ENCODE results near the gene OPCML.

GRCh38 chr11:133149698-133150097 is 382.6 kb downstream of the OPCML start:
- TF ChIP-seq CTCF (conservative IDR thresholded peaks at IDR 0.05 in 1 of 2, IDR thresholded peaks at IDR 0.05 in 1 of 2; ENCODE audit: extremely low read depth in 1 of 2, insufficient read depth in 1 of 2, low read depth in 1 of 2, low read length in 2 of 2) (no peak), EZH2 (IDR thresholded peaks at IDR 0.05; ENCODE audit: borderline replicate concordance, low read length) (no peak)

Measured in mammary epithelial cell (primary cell).